Measurements from ENCODE around the gene PATZ1. TPM values are rescaled to one million over a fixed set of nuclear protein-coding genes. Genes with fewer than 3 reads are reported as not detected.

PATZ1 gene
- total RNA-seq, 1 experiment from 2014 or later: 58.5 TPM

DNA sequence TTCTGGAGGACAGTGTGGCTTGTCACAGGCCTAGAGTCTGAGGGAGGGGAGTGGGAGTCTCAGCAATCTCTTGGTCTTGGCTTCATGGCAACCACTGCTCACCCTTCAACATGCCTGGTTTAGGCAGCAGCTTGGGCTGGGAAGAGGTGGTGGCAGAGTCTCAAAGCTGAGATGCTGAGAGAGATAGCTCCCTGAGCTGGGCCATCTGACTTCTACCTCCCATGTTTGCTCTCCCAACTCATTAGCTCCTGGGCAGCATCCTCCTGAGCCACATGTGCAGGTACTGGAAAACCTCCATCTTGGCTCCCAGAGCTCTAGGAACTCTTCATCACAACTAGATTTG lies 66.8 kb downstream of the PATZ1 start:
- CTCF ChIA-PET: interaction anchor here (0.6 kb wide), 1 partner anchor 77 kb away, joined by 7 read pairs; no protein-coding TSS in a partner anchor
- intact Hi-C loops (cut with micrococcal nuclease; ENCODE audit: unreplicated experiment): no loop called here
- DNase-seq (ENCODE audit: low spot score): no peak
- H3K27me3 ChIP-seq (replicated peaks; ENCODE audit: insufficient read depth, low read depth, low read length, poor library complexity): no peaks in the 10 kb centered on the region
- H3K27ac ChIP-seq (ENCODE audit: low read depth, low read length, poor library complexity, severe bottlenecking): no peak overlapping the region
- no peaks in the 10 kb centered on the region for H3K4me1 ChIP-seq (ENCODE audit: insufficient read depth, low read length, poor library complexity, severe bottlenecking)
- no peaks in the 10 kb centered on the region for H3K9me3 ChIP-seq (ENCODE audit: low read depth, low read length, poor library complexity, severe bottlenecking)
- H3K4me3 ChIP-seq (ENCODE audit: low read depth, low read length, poor library complexity, severe bottlenecking): no peak overlapping the region
- TF ChIP-seq, protein P1, sequence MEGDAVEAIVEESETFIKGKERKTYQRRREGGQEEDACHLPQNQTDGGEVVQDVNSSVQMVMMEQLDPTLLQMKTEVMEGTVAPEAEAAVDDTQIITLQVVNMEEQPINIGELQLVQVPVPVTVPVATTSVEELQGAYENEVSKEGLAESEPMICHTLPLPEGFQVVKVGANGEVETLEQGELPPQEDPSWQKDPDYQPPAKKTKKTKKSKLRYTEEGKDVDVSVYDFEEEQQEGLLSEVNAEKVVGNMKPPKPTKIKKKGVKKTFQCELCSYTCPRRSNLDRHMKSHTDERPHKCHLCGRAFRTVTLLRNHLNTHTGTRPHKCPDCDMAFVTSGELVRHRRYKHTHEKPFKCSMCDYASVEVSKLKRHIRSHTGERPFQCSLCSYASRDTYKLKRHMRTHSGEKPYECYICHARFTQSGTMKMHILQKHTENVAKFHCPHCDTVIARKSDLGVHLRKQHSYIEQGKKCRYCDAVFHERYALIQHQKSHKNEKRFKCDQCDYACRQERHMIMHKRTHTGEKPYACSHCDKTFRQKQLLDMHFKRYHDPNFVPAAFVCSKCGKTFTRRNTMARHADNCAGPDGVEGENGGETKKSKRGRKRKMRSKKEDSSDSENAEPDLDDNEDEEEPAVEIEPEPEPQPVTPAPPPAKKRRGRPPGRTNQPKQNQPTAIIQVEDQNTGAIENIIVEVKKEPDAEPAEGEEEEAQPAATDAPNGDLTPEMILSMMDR (conservative IDR thresholded peaks at IDR 0.05; ENCODE audit: low read depth, low read length): no peak
- TF ChIP-seq EZH2 (IDR thresholded peaks at IDR 0.05; ENCODE audit: borderline replicate concordance, low read depth, low read length, poor library complexity, severe bottlenecking): no peak
- POLR2A ChIA-PET (ENCODE audit: low non-redundant PET): no interaction called here
- BruUV-seq (replicated peaks): no TSS peak
- peaks cover 14% of the 10 kb centered on the region for H3K36me3 ChIP-seq (ENCODE audit: insufficient read depth, low read length, poor library complexity, severe bottlenecking)

- TSS peak; percentile 14 for BruUV-seq (replicated peaks)
Observed at GRCh38 chr22:31278626-31279326, 67.4 kb downstream of the PATZ1 start.

GRCh38 chr22:31278151-31278621 lies 68.0 kb downstream of the PATZ1 start:
- Histone ChIP-seq H3K9me3 (ENCODE audit: low read depth, low read length, poor library complexity, severe bottlenecking) (no peaks in the 10 kb centered on the region), H3K27ac (ENCODE audit: low read depth, low read length, poor library complexity, severe bottlenecking) (no peak overlapping the region), H3K27me3 (replicated peaks; ENCODE audit: insufficient read depth, low read depth, low read length, poor library complexity) (no peaks in the 10 kb centered on the region), H3K36me3 (ENCODE audit: insufficient read depth, low read length, poor library complexity, severe bottlenecking) (peaks cover 14% of the 10 kb centered on the region), H3K4me1 (ENCODE audit: insufficient read depth, low read length, poor library complexity, severe bottlenecking) (no peaks in the 10 kb centered on the region), H3K4me3 (ENCODE audit: low read depth, low read length, poor library complexity, severe bottlenecking) (no peak overlapping the region)
- intact Hi-C loops (cut with micrococcal nuclease; ENCODE audit: unreplicated experiment): no loop called here
- TF ChIP-seq, protein P1 (conservative IDR thresholded peaks at IDR 0.05; ENCODE audit: low read depth, low read length): no peak
- no peak for TF ChIP-seq EZH2 (IDR thresholded peaks at IDR 0.05; ENCODE audit: borderline replicate concordance, low read depth, low read length, poor library complexity, severe bottlenecking)
- ChIA-PET POLR2A (ENCODE audit: low non-redundant PET) (no interaction called here), CTCF (no interaction called here)
- DNase-seq (ENCODE audit: low spot score): no peak
- no TSS peak for BruUV-seq (replicated peaks)

More at GRCh38 chr22:31278626-31279326, 67.4 kb downstream of the PATZ1 start:
- intact Hi-C loops (cut with micrococcal nuclease; ENCODE audit: unreplicated experiment): no loop called here
- H3K4me1 ChIP-seq (ENCODE audit: insufficient read depth, low read length, poor library complexity, severe bottlenecking): no peaks in the 10 kb centered on the region
- H3K36me3 ChIP-seq (ENCODE audit: insufficient read depth, low read length, poor library complexity, severe bottlenecking): peaks cover 14% of the 10 kb centered on the region
- H3K27ac ChIP-seq (ENCODE audit: low read depth, low read length, poor library complexity, severe bottlenecking): no peak overlapping the region
- H3K27me3 ChIP-seq (replicated peaks; ENCODE audit: insufficient read depth, low read depth, low read length, poor library complexity): no peaks in the 10 kb centered on the region
- H3K4me3 ChIP-seq (ENCODE audit: low read depth, low read length, poor library complexity, severe bottlenecking): no peak overlapping the region
- CTCF ChIA-PET: interaction anchor here (0.6 kb wide), 1 partner anchor 77 kb away, joined by 7 read pairs; no protein-coding TSS in a partner anchor
- POLR2A ChIA-PET (ENCODE audit: low non-redundant PET): no interaction called here
- no peak for DNase-seq (ENCODE audit: low spot score)
- no peaks in the 10 kb centered on the region for H3K9me3 ChIP-seq (ENCODE audit: low read depth, low read length, poor library complexity, severe bottlenecking)
- TF ChIP-seq, protein P1 (conservative IDR thresholded peaks at IDR 0.05; ENCODE audit: low read depth, low read length): no peak
- TF ChIP-seq EZH2 (IDR thresholded peaks at IDR 0.05; ENCODE audit: borderline replicate concordance, low read depth, low read length, poor library complexity, severe bottlenecking): no peak

Measured in A673 (cell line).